ENCODE results near the gene H2BW2.
"Not testable (repeated sequence)": the region's sequence is repeated elsewhere in the genome, so short reads cannot be mapped to it uniquely, and the experiment has no call there.

The H2BW2 gene

DNA sequence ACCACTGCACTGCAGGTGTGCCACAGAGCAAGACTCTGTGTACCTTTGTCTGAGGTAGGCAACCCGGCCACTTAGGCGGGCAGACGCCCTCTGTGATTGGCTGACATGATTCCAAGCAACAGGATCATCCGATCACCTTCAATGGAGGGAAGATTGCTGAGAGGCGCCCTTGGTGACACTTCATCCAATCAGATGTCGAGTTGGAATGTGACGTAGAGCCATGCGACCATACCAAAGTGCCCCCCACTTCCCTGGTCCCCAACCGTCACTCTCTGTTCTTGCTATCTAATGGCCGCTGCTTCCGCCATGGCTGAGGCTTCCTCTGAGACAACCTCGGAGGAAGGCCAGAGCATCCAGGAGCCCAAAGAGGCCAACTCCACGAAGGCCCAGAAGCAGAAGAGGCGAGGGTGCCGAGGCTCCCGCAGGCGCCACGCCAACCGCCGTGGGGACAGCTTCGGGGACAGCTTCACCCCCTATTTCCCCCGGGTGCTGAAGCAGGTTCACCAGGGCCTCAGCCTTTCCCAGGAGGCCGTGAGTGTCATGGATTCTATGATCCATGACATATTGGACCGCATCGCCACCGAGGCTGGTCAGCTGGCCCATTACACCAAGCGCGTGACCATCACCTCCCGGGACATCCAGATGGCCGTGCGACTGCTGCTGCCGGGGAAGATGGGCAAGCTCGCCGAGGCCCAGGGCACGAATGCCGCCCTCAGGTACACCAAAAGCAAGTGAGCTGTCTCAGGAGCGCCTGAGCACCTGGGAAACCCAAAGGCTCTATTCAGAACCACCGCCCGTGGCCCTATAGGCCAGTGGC, at the start of gene H2BW2:
H2BW2 (plus strand) TSS at position 268 of the 817 bp plus-strand sequence; CDS start at position 307, 39 bp downstream.
- no peak for DNase-seq

DNA sequence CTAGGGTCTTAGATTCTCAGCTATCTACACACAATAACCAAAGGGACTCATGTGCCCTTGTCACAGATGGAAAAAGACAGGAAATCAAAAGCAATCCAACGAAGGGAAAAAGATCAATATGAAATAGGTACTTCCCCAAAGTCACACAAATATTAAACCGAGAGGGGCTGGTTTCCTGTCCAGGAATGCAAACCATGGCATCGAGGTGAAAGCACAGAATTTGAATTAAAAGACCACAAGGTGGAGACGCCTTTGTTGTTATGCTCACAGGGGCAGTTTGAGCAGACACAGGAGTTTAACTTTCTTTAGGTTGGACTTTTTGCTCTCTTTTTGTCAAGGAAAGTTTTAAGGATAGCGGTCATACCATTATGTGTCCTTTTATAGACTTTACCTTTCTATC, 40.5 kb upstream of the H2BW2 start:
- no peak for DNase-seq

DNA sequence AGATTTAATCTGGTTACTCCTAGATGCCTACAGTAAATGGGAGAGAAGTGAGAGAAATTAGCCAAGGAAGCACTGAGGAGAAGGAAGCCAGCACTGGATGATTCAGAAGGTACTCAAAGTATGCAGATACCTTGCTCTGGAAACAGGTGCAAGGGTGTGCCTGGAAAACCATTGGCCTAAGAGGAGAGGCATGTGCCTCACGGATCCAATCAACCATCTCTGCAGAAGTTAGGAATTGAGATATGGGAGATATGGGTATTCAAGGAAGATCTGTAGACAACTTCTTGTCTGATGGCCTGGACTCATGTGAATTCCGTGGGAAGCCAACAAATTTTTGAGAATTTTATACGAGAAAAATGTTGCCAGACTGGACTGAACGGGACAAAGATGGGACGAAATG, 30.9 kb upstream of the H2BW2 start:
- DNase-seq: no peak

DNA sequence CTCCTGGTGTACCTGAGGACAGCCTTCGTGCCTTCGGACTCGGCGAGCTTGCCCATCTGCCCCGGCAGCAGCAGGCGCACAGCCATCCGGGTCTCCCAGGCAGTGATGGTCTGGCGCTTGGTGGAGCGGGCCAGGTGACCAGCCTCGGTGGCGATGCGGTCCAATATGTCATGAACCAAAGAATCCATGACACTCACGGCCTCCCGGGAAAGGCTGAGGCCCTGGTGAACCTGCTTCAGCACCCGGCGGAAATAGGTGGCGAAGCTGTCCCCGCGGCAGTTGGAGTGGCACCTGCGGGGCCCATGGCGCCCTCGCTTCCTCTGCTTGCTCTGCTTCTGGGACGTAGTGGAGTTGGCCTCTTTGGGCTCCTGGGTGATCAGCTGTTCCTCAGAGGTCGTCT, 26.6 kb upstream of the H2BW2 start:
- no peak for DNase-seq

GRCh38 chrX:104013606-104014005, 26.1 kb upstream of the H2BW2 start, which contains the start of gene H2BW1:
H2BW1 (minus strand) TSS chrX:104013708; CDS start chrX:104013576, 132 bp downstream.
- no peak for DNase-seq

DNA sequence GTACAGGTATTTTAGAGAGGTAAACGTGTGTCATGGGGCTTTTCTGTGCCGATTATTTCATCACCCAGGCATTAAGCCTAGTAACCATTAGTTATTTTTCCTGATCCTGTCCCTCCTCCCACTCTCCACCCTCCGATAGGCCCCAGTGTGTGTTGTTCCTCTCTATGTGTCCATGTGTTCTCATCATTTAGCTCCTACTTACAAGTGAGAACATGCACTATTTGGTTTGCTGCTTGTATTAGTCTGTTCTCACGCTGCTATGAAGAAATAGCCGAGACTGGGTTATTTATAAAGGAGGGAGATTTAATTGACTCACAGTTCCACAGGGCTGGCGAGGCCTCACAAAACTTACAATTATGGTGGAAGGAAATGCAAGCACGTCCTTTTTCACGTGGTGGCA, 24.2 kb upstream of the H2BW2 start:
- not testable (repeated sequence) for DNase-seq

DNA sequence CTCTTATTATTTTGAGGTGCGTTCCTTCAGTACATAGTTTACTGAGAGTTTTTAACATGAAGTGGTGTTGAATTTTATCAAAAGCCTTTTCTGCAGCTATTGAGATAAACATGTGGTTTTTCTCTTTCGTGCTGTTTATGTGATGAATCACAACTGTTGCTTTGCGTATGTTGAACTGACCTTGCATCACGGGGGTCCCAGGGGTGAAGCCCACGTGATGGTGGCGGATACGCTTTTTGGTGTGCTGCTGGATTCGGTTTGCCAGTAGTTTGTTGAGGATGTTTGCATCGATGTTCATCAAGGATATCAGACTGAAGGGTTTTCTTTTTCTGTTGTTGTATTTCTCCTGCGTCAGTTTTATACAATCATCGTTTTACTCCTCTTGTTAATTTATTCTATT, 21.6 kb upstream of the H2BW2 start:
- DNase-seq: no peak

GRCh38 chrX:104041003-104041402, 1.2 kb downstream of the H2BW2 start:
- no peak for DNase-seq

DNA sequence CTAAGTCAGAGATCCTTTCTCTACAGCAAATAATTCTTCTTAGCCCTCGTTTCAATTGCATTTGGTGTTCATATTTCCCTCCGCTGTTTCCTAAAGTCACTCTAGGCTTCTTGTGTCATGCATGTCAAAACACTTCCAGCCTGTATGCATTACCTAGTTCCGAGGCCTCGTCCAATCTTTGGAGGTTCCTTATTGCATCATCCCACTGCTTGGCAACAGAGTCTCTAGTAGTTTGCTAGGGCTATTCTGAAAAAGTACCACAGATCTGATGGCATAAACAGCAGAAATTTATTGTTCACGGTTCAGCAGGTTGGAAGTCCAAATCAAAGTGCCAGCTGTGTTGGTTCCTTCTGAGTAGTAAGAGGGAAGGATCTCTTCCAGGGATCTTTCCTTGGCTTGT, 5.9 kb downstream of the H2BW2 start:
- DNase-seq: no peak

GRCh38 chrX:104047171-104047570, 7.4 kb downstream of the H2BW2 start:
- no peak for DNase-seq

GRCh38 chrX:104054956-104055355, 15.2 kb downstream of the H2BW2 start:
- not testable (repeated sequence) for DNase-seq

DNA sequence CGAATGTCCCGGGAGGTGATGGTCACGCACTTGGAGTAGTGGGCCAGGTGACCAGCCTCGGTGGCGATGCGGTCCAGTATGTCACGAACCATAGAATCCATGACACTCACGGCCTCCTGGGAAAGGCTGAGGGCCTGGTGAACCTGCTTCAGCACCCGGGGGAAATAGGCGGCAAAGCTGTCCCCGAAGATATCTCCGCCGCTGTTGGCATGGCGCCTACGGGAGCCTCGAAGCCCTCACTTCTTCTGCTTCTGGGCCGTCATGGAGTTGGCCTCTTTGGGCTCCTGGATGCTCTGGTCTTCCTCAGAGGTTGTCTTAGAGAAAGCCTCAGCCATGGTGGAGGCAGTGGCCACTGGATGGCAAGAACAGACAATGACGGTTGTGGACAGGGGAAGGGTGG, 22.9 kb downstream of the H2BW2 start:
- not testable (repeated sequence) for DNase-seq

GRCh38 chrX:104075778-104076445, 36.2 kb downstream of the H2BW2 start, which contains the start of gene TMSB15C:
TMSB15C (minus strand) TSS chrX:104076236.
- not testable (repeated sequence) for DNase-seq

DNA sequence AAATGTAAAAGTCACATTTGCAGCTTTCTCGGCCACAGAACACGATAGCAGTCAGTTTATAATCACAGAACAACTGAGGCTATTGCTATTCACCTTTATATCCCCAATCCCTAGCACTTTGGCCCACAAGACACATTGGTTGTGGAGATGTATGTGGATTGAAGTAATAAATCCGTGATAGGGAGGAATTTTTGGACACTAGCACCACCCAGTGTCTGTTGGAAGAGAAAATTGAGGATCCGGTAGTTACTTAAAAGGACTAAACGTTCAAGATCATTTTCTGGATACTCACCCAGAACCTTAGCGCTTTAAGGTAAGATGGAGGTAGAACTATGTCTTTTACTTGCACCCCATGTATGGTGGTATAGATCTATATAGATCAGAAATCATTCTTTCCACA, 38.1 kb downstream of the H2BW2 start:
- not testable (repeated sequence) for DNase-seq

- no peak for DNase-seq
Observed at GRCh38 chrX:104084063-104084462, 44.3 kb downstream of the H2BW2 start.

DNA sequence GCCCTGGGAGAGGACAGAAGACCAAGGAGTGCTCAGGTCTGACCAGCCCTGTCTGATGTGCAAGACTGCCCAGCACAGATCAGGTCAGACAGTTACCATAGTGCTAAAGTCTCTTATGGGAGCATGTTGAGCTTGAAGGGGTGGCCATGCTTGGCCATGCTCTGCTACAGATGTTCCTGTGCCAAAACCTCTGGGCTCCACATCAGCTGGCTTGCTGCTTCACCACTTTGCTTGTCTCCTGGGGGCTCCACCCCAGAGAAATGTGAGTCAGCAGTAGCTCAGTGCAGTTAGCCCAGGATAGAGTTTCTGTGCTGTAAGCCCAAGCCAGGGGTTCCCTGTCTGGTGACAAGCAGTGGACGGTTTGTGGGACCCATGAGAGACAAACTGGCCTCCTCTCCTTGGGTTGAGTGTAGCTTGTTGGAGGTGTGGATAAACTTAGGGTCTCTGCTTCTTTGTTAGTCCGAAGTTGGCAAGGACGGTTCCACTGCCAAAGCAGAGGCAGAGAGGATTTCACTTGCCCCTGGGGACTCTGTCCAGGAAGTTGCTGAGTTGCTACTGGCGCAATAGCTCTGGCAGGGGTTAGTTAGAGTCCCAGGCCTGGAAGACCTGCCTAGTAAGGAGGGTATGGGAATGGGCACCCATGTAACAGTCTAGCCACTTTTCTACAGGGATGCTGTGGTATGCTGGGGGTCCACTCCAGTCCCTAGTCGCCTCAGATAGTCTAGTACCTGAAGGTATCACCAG, 45.0 kb downstream of the H2BW2 start:
- no peak for DNase-seq

GRCh38 chrX:104085477-104085876, 45.7 kb downstream of the H2BW2 start:
- DNase-seq: no peak

- no peak for DNase-seq
Observed at GRCh38 chrX:104085919-104086318, 46.2 kb downstream of the H2BW2 start.

Measured in inflammatory macrophage treated with lipopolysaccharide for 4 hours (primary cell).